Hindlimb muscle (tissue), 1 donor: ENCODE measurements around the gene OXNAD1. TPM values are rescaled to one million over a fixed set of nuclear protein-coding genes. Genes with fewer than 3 reads are reported as not detected.
"Not testable (repeated sequence)": the region's sequence is repeated elsewhere in the genome, so short reads cannot be mapped to it uniquely, and the experiment has no call there.

Source experiments
- DNase-seq: peaks from one replicate; pipeline ENCODE4 v3.0.0-alpha.2; 2013
- polyA plus RNA-seq: library from polyadenylated mRNA; unstranded; fragments of 120-200 nt; gene quantifications from one replicate; pipeline ENCODE4 v1.2.1, GENCODE V29; 2013; ENCODE audit not compliant: insufficient read length

The OXNAD1 gene
- polyA plus RNA-seq, 1 donor = 9.0 TPM

- no peak for DNase-seq
Observed at GRCh38 chr3:16304061-16305010, 39.3 kb downstream of the OXNAD1 start.

GRCh38 chr3:16305111-16305541, 40.1 kb downstream of the OXNAD1 start:
- DNase-seq = no peak

GRCh38 chr3:16307832-16308531, 43.0 kb downstream of the OXNAD1 start:
- DNase-seq = no peak

GRCh38 chr3:16308727-16309126, 43.7 kb downstream of the OXNAD1 start:
- no peak for DNase-seq

- no peak for DNase-seq
Observed at GRCh38 chr3:16309558-16309957, 44.5 kb downstream of the OXNAD1 start.

GRCh38 chr3:16310486-16310885, 45.5 kb downstream of the OXNAD1 start:
- DNase-seq = not testable (repeated sequence)

- DNase-seq = no peak
Observed at GRCh38 chr3:16311960-16312451, 47.0 kb downstream of the OXNAD1 start.

GRCh38 chr3:16313886-16314645, 49.1 kb downstream of the OXNAD1 start:
- DNase-seq = no peak

GRCh38 chr3:16315623-16316022, 50.6 kb downstream of the OXNAD1 start:
- DNase-seq = no peak

- no peak for DNase-seq
Observed at GRCh38 chr3:16316396-16316795, 51.4 kb downstream of the OXNAD1 start.

- DNase-seq = no peak
Observed at GRCh38 chr3:16316847-16317560, 52.0 kb downstream of the OXNAD1 start.

GRCh38 chr3:16317561-16317945, 52.5 kb downstream of the OXNAD1 start:
- DNase-seq = no peak

- no peak for DNase-seq
Observed at GRCh38 chr3:16318176-16318575, 53.2 kb downstream of the OXNAD1 start.

GRCh38 chr3:16319307-16319706, 54.3 kb downstream of the OXNAD1 start:
- DNase-seq = no peak

- no peak for DNase-seq
Observed at GRCh38 chr3:16319723-16320122, 54.7 kb downstream of the OXNAD1 start.

GRCh38 chr3:16320711-16321110, 55.7 kb downstream of the OXNAD1 start:
- DNase-seq = no peak

GRCh38 chr3:16322189-16322588, 57.2 kb downstream of the OXNAD1 start:
- no peak for DNase-seq

GRCh38 chr3:16323737-16324136, 58.7 kb downstream of the OXNAD1 start:
- DNase-seq = no peak

- no peak for DNase-seq
Observed at GRCh38 chr3:16325850-16326249, 60.8 kb downstream of the OXNAD1 start.

GRCh38 chr3:16326724-16327349, 61.8 kb downstream of the OXNAD1 start:
- DNase-seq = no peak

GRCh38 chr3:16328124-16328523, 63.1 kb downstream of the OXNAD1 start:
- DNase-seq = no peak
